K562 (cell line): ENCODE measurements around the gene CPS1. TPM values are rescaled to one million over a fixed set of nuclear protein-coding genes. Genes with fewer than 3 reads are reported as not detected.

Experiments
- ATAC-seq: fragments of 200-7000 bp; cut with Tn5 transposase; 3 replicates; pipeline ENCODE4 v1.9.1; 2020; ENCODE audit warnings: moderate library complexity
- BruUV-seq: library from RNA; stranded (reverse); fragments of 400-500 nt; replicated peaks from 2 replicates; lab custom pipeline; 2021; lab: Mats Ljungman, UMichigan
- CTCF ChIA-PET: fragments of 300-600 bp; formaldehyde crosslinking; extraction: SDS; loops from one replicate; lab custom pipeline; 2021; ENCODE audit warnings: low intra/inter-chr PET ratio; lab: Yijun Ruan, JAX
- POLR2A ChIA-PET: fragments of 300-600, 350-650 bp; sonication (Branson Sonifier 250); formaldehyde crosslinking; extraction: SDS; loops from one replicate; lab custom pipeline; 2021; ENCODE audit warnings: antibody characterized with exemption, inconsistent platforms; lab: Yijun Ruan, JAX
- DNase-seq, 4 experiments: peaks; one replicate each; pipeline versions ENCODE4 v3.0.0 to v3.0.0-alpha.2; 2011 to 2018; ENCODE audit warnings: low spot score in 3 of 4, mixed read lengths in 3 of 4; ENCODE audit errors: extremely low read depth in 1 of 4
- FAIRE-seq: peaks from 2 replicates; lab custom pipeline; 2011; peaks lifted over from hg19 to GRCh38; lab: Jason Lieb, UNC
- H2AFZ ChIP-seq: 2 replicates; pipeline ENCODE4 v1.6.0; 2011; ENCODE audit warnings: low read depth, low read length, control low read depth, inconsistent platforms
- H3K27ac ChIP-seq: fragments of 200-600 bp; 3 replicates; pipeline ENCODE4 v1.8.0; 2011; ENCODE audit warnings: low read depth, mild to moderate bottlenecking, control low read depth, inconsistent platforms, low read length, moderate library complexity, mixed read lengths; ENCODE audit errors: extremely low read depth
- H3K27me3 ChIP-seq, 2 experiments: fragments of 300-600 bp in 1 of 2; 2 replicates in 1 of 2; 3 replicates in 1 of 2; pipeline versions ENCODE4 v1.6.0 to v1.8.0; 2011; ENCODE audit warnings: inconsistent platforms in 2 of 2, low read length in 2 of 2, mild to moderate bottlenecking in 1 of 2, mixed read lengths in 1 of 2, moderate library complexity in 1 of 2; ENCODE audit not compliant: control insufficient read depth in 2 of 2, insufficient read depth in 2 of 2
- H3K36me3 ChIP-seq: fragments of 300-600 bp; 3 replicates; pipeline ENCODE4 v1.8.0; 2011; ENCODE audit warnings: mild to moderate bottlenecking, low read length, inconsistent platforms; ENCODE audit not compliant: control insufficient read depth, insufficient read depth
- H3K4me1 ChIP-seq, 2 experiments: fragments of 200-600 bp in 1 of 2; replicated peaks in 1 of 2; 2 replicates in 1 of 2; 3 replicates in 1 of 2; pipeline versions ENCODE4 v1.5.1 to v1.8.0; 2011; ENCODE audit warnings: inconsistent platforms in 2 of 2, low read length in 2 of 2, mild to moderate bottlenecking in 1 of 2, mixed read lengths in 1 of 2, moderate library complexity in 1 of 2; ENCODE audit not compliant: control insufficient read depth in 2 of 2, insufficient read depth in 2 of 2
- H3K4me2 ChIP-seq: 2 replicates; pipeline ENCODE4 v1.6.1; 2011; ENCODE audit warnings: low read length, control low read depth, inconsistent platforms, mixed read lengths; ENCODE audit not compliant: insufficient read depth
- H3K4me3 ChIP-seq: fragments of 200-600 bp; sonication (generic), shearing (Covaris generic); 2 replicates; pipeline ENCODE4 v1.5.1; 2016; ENCODE audit warnings: control low read depth, inconsistent platforms
- H3K79me2 ChIP-seq: fragments of 200-600 bp; 3 replicates; pipeline ENCODE4 v1.8.0; 2011; ENCODE audit warnings: low read length, inconsistent platforms; ENCODE audit not compliant: control insufficient read depth, insufficient read depth
- H3K9ac ChIP-seq, 2 experiments: 2 replicates each; pipeline versions ENCODE4 v1.6.0 to v1.6.1; 2011; ENCODE audit warnings: low read depth in 2 of 2, low read length in 2 of 2, control low read depth in 1 of 2, inconsistent platforms in 1 of 2, mild to moderate bottlenecking in 1 of 2, mixed read lengths in 1 of 2; ENCODE audit not compliant: insufficient read depth in 1 of 2
- H3K9me1 ChIP-seq: one replicate; pipeline ENCODE4 v1.6.0; 2011; ENCODE audit warnings: inconsistent platforms, mild to moderate bottlenecking, low read length, moderate library complexity; ENCODE audit not compliant: control insufficient read depth, insufficient read depth
- H3K9me3 ChIP-seq: replicated peaks from 2 replicates; pipeline ENCODE4 v1.5.1; 2011; ENCODE audit warnings: low read depth, low read length, inconsistent platforms; ENCODE audit not compliant: control insufficient read depth, insufficient read depth
- H4K20me1 ChIP-seq: replicated peaks from 2 replicates; pipeline ENCODE4 v1.6.1; 2011; ENCODE audit warnings: low read length, inconsistent platforms, mixed read lengths; ENCODE audit not compliant: control insufficient read depth, insufficient read depth
- CBX2 ChIP-seq: fragments of 200-600 bp; sonication (generic); IDR thresholded peaks from one replicate; pipeline ENCODE4 v1.6.1; 2012; ENCODE audit warnings: mild to moderate bottlenecking, low read length, inconsistent platforms; ENCODE audit not compliant: insufficient read depth, poor library complexity, severe bottlenecking
- EP400 ChIP-seq: fragments of 450-650 bp; IDR thresholded peaks from 2 replicates; pipeline ENCODE4 v1.6.1; 2017; ENCODE audit warnings: antibody characterized with exemption, mild to moderate bottlenecking, moderate library complexity
- FOXK1 ChIP-seq: sonication (generic); formaldehyde crosslinking; IDR thresholded peaks from 2 replicates; pipeline ENCODE4 v1.8.0; 2022; ENCODE audit warnings: missing genetic modification reagents, mild to moderate bottlenecking, borderline replicate concordance
- GTF2E2 ChIP-seq: fragments of 200-800 bp; sonication (Bioruptor generic); IDR thresholded peaks from 2 replicates; pipeline ENCODE4 v1.6.1; 2016; ENCODE audit warnings: missing genetic modification characterization, missing compliant biosample characterization
- HINFP ChIP-seq: fragments of 450-650 bp; conservative IDR thresholded peaks from 2 replicates; pipeline ENCODE4 v1.6.1; 2016; ENCODE audit warnings: missing genetic modification characterization, low read depth, mild to moderate bottlenecking, control low read depth, missing compliant biosample characterization
- HNRNPH1 ChIP-seq: fragments of 200-400 bp; formaldehyde crosslinking; optimal IDR thresholded peaks from 2 replicates; pipeline ENCODE3; 2017; ENCODE audit warnings: low read depth, mild to moderate bottlenecking, low read length, moderate library complexity
- MAFG ChIP-seq: fragments of 450-650 bp; conservative IDR thresholded peaks from 2 replicates; pipeline ENCODE4 v1.6.1; 2016; ENCODE audit warnings: missing genetic modification characterization, missing compliant biosample characterization
- TAF9B ChIP-seq: fragments of 450-650 bp; IDR thresholded peaks from 2 replicates; pipeline ENCODE4 v1.6.1; 2018; ENCODE audit warnings: mild to moderate bottlenecking; ENCODE audit not compliant: partially characterized antibody
- VEZF1 ChIP-seq: fragments of 200-800 bp; sonication (Bioruptor generic); IDR thresholded peaks from 2 replicates; pipeline ENCODE4 v1.6.1; 2017; ENCODE audit warnings: missing genetic modification characterization, missing compliant biosample characterization
- ZBTB8A ChIP-seq: fragments of 450-650 bp; IDR thresholded peaks from 2 replicates; pipeline ENCODE4 v1.6.1; 2018; ENCODE audit warnings: mild to moderate bottlenecking, moderate library complexity; ENCODE audit not compliant: partially characterized antibody
- ZNF12 ChIP-seq: sonication (generic); formaldehyde crosslinking; IDR thresholded peaks from 2 replicates; pipeline ENCODE4 v1.4.0; 2020; ENCODE audit warnings: mild to moderate bottlenecking, missing genetic modification reagents
- ZNF197 ChIP-seq: fragments of 200-800 bp; sonication (Bioruptor generic); IDR thresholded peaks from 2 replicates; pipeline ENCODE4 v1.6.1; 2016; ENCODE audit warnings: low read depth, missing genetic modification characterization, missing compliant biosample characterization
- ZNF445 ChIP-seq: fragments of 250-450 bp; sonication (Bioruptor Pico); IDR thresholded peaks from 2 replicates; pipeline ENCODE4 v1.4.0; 2020; ENCODE audit warnings: low read depth, mild to moderate bottlenecking, moderate library complexity
- ZNF561 ChIP-seq: fragments of 450-650 bp; formaldehyde crosslinking; conservative IDR thresholded peaks from 2 replicates; pipeline ENCODE4 v1.4.0; 2020; ENCODE audit warnings: mild to moderate bottlenecking, moderate library complexity
- WGBS: fragments of 100-300 bp; shearing (Covaris generic); methylation state at CpG from one replicate; pipeline ENCODE4 v1.1.6; 2016; ENCODE audit warnings: low coverage, mixed read lengths; ENCODE audit not compliant: insufficient coverage; ENCODE audit errors: missing lambda C conversion rate; 5-methylcytosine and 5-hydroxymethylcytosine counted together
- in situ Hi-C: fragments of 300-500 bp; cut with MboI; formaldehyde crosslinking; loops from 4 replicates; pipeline ENCODE4 v1.15.0; 2018; ENCODE audit warnings: inconsistent platforms, mixed read lengths
- intact Hi-C: fragments of 100-400 bp; cut with micrococcal nuclease; formaldehyde crosslinking; loops from 2 replicates; pipeline ENCODE4 v1.14.2; 2022
- polyA plus RNA-seq, 8 experiments: library from polyadenylated mRNA; depleted of rRNA in 4 of 8; stranded (reverse) in 5 of 8; unstranded in 3 of 8; fragments of >200 nt; fragmentation: Nextera tagmentation in 2 of 8; fragmentation: Illumina TruSeq in 1 of 8; extraction: Ambion mirVana in 2 of 8; extraction: Trizol in 1 of 8; gene quantifications; 2 replicates each; pipeline versions ENCODE4 v1.2.1 to v1.2.3, GENCODE V29; 2011 to 2014; ENCODE audit warnings: inconsistent platforms in 1 of 8, missing spikeins in 1 of 8
- total RNA-seq, 7 experiments: library from RNA; depleted of rRNA in 6 of 7; stranded (reverse); fragments of >200 nt in 6 of 7; fragmentation: Illumina TruSeq in 2 of 7; extraction: Trizol in 2 of 7; gene quantifications; 2 replicates each; pipeline versions ENCODE4 v1.2.1 to v1.2.3, GENCODE V29; 2011 to 2021; ENCODE audit warnings: low replicate concordance in 1 of 7

Gene CPS1
- total and polyA plus RNA-seq, 9 of the 15 experiments (the other 6 are each of a cell fraction or from before 2014, with no cell fraction given) = 2.4 to 13.5 (median 6.0) TPM

GRCh38 chr2:210519594-210519993 lies 36.8 kb upstream of the CPS1 start:
- TF ChIP-seq TAF9B (no peak), ZNF561 (CRISPR knock-in tag) (no peak), FOXK1 (CRISPR knock-in tag) (no peak), EP400 (no peak), GTF2E2 (tag) (no peak), ZNF445 (CRISPR knock-in tag) (no peak), MAFG (tag) (no peak), VEZF1 (CRISPR knock-in tag) (no peak), HINFP (no peak), CBX2 (no peak), HNRNPH1 (no peak), ZNF197 (no peak), ZNF12 (CRISPR knock-in tag) (no peak), ZBTB8A (no peak)
- ChIA-PET POLR2A (no interaction called here), CTCF (no interaction called here)
- no peak for ATAC-seq
- Histone ChIP-seq H3K27me3 (no peaks in the 10 kb centered on the region), H3K4me1 (no peaks in the 10 kb centered on the region), H3K79me2 (no peaks in the 10 kb centered on the region), H3K36me3 (no peaks in the 10 kb centered on the region), H3K9ac (no peak overlapping the region), H3K9me1 (no peaks in the 10 kb centered on the region), H3K4me3 (no peak overlapping the region), H4K20me1 (no peaks in the 10 kb centered on the region), H3K4me2 (no peak overlapping the region), H3K27ac (no peak overlapping the region), H2AFZ (no peak overlapping the region), H3K9me3 (no peaks in the 10 kb centered on the region)
- DNase-seq = no peak
- WGBS = 3% methylated on average over 5 of the region's 5 CpGs
- in situ Hi-C loops = no loop called here
- intact Hi-C loops = no loop called here
- no TSS peak for BruUV-seq
- FAIRE-seq = no peak
